HG03442 (cell line): Measurements from ENCODE around the gene STAG1.
"Not testable (repeated sequence)": the region's sequence is repeated elsewhere in the genome, so short reads cannot be mapped to it uniquely, and the experiment has no call there.

Source experiments
- ATAC-seq: cut with Tn5 transposase; IDR thresholded peaks from one replicate; pipeline ENCODE4 v1.9.1; 2021; ENCODE audit warnings: mild to moderate bottlenecking, moderate library complexity; ENCODE audit not compliant: unreplicated experiment

STAG1 gene

GRCh38 chr3:136428167-136428566 is 324.0 kb downstream of the STAG1 start:
- ATAC-seq = no peak

DNA sequence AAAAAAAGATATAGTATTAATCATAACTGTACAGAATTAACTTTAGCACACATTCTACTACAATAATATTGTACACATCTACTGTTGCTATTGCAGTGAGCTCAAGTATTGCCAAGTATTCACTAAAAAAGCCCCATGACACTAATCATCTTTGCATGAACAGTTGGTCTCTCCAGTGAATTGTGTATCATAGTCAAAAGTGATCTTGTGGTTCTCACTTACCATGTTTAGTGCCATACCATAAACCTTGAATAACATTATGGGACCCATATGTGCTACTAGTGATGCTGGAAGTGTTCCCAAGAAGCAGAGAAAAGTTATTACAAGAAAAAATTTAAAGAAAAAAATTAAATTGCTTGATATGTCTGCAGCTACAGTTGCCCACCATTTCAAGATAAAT is 324.9 kb downstream of the STAG1 start:
- ATAC-seq = no peak

- no peak for ATAC-seq
Measured at GRCh38 chr3:136414476-136414875, 337.7 kb downstream of the STAG1 start.

- no peak for ATAC-seq
Measured at GRCh38 chr3:136412307-136412706, 339.9 kb downstream of the STAG1 start.

DNA sequence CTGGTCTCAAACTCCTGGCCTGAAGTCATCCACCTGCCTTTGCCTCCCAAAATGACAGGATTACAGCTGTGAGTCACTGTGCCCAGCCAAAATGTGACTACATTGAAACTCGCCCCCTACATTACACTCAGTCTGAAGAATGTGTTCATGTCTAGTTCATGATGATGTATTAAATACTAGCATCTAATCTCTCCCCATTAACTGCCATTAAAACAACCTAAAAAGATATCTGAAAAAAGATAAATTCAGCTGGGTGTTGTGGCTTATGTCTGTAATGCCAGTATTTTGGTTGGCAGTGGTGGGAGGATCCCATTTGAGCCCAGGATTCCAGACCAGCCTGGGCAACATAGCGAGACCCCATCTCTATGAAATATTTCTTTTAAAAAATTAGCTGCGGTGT is 342.6 kb downstream of the STAG1 start:
- ATAC-seq = no peak

DNA sequence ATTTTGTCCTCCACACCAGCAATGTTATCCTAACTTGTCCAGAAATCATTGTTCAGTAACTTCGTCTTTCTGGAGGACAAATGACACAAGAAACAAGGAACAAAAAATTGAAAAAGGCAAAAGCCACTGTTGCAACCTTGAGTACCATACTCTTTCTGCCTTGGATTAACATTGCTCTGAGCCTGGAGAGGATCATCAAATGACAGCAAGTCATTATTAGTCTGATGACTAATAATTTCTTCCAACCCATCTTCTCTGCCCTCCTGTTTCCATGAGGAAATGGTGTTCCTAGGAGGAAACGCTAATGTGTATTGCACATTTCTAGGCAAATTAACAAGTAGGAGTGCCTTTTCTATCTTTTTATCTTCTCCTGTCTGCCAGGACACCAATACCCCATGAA is 348.1 kb downstream of the STAG1 start:
- ATAC-seq = no peak

GRCh38 chr3:136396916-136397315 is 355.3 kb downstream of the STAG1 start:
- no peak for ATAC-seq

- no peak for ATAC-seq
Measured at GRCh38 chr3:136390574-136390973, 361.6 kb downstream of the STAG1 start.

DNA sequence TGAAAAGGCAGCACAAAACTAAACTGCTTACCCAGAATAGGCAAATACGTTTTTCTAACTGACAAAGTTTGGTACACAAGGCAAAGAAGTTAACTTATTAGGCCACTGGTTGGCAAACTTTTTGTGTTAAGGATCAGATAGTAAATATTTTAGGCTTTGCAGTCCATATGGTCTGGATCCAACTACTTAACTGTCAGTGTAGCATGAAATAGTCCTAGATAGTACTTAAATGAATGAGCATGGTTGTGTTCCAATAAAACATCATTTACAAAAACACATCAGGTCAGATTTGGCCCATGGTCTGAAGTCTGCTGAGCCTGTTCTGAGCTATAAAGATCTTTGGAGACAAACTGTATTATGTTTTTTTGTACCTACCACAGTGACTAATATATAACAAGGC is 365.1 kb downstream of the STAG1 start:
- ATAC-seq = no peak

GRCh38 chr3:136385457-136385856 is 366.7 kb downstream of the STAG1 start:
- no peak for ATAC-seq

DNA sequence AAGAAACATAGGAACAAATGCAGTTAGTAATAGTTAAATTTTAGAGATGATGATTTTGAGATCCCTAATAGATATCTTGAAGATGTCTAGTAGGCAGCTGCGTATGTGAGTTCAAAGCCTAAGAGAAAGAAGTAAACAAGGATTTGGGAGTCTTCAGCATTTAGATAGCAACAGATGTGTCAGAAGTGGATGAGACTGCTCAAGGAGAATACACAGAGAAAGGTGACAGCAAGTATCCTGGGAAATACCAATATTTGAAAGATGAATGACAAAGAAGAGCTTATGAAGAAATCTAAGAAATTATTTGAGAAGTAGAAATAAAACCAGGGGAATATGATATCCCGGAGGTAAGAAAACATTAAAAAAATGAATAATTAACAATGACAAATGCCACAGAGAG is 371.1 kb downstream of the STAG1 start:
- no peak for ATAC-seq

DNA sequence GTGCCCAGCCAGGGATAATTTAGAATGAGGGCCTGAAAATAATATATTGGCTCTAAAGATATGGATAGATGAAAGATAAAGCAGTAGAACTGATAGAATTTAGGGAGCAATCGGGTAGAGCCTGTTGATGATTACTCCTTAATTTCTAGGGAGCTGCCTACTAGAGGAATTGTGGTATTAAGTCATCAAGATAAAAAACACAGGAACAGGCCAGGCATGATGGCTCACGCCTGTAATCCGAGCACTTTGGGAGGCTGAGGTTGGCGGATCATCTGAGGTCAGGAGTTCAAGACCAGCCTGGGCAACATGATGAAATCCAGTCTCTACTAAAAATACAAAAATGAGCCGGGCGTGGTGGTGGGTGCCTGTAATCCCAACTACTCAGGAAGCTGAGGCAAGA is 371.6 kb downstream of the STAG1 start:
- ATAC-seq = no peak

GRCh38 chr3:136378011-136378410 is 374.2 kb downstream of the STAG1 start:
- no peak for ATAC-seq

- ATAC-seq = no peak
Measured at GRCh38 chr3:136377508-136377907, 374.7 kb downstream of the STAG1 start.

DNA sequence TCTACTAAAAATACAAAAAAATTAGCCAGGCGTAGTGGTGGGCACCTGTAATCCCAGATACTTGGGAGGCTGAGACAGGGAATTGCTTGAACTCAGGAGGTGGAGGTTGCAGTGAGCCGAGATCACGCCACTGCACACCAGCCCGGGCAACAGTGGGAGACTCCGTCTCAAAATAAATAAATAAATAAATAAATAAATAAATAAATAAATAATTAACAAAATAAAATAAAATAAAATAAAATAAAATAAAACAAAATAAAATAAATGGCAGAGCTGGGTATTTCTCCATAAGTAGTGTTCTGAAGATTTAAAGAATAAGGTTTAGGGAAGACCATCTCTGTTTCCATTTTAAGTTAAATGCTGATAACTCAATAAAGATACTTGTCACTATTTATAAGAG is 376.4 kb downstream of the STAG1 start:
- not testable (repeated sequence) for ATAC-seq

- ATAC-seq = no peak
Measured at GRCh38 chr3:136366289-136366688, 385.9 kb downstream of the STAG1 start.

DNA sequence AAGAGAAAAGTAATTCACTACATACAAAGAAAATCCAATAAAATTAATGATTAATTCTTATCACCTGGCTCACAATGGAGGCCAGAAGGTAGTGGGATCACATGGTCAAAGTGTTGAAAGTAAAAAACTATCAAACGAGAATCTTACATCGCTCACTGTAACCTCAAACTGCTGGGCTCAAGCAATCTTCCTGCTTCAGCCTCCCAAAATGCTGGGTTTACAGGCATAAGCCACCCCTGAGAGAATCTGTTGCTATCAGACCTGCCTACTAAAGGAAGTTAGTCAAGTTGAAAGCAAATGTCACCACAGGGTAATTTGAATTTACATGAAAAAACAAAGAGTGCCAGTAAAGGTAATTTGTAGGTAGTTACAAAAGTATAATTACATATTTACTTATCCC is 398.7 kb downstream of the STAG1 start:
- ATAC-seq = peak; percentile 78

- no peak for ATAC-seq
Measured at GRCh38 chr3:136351905-136352304, 400.3 kb downstream of the STAG1 start.

DNA sequence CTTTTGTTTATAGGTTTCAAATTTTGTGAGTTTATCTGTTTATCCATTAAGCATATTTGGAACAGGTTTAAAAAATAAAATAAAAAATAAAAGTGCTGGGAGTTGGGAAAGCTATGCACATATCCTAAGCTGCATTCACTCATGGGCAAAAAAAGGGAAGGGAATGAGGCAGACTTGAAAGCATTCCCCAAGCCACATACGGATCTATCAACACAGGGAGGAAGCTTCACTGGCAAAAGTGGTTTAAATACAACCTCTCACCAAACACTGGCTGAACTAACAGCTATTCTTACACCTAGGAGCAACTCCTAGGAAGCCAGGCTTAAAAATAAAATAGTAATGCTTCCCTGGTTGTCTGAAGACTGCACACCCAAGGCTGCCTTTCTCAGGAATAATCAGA is 400.8 kb downstream of the STAG1 start:
- no peak for ATAC-seq

- ATAC-seq = no peak
Measured at GRCh38 chr3:136350557-136350956, 401.6 kb downstream of the STAG1 start.

DNA sequence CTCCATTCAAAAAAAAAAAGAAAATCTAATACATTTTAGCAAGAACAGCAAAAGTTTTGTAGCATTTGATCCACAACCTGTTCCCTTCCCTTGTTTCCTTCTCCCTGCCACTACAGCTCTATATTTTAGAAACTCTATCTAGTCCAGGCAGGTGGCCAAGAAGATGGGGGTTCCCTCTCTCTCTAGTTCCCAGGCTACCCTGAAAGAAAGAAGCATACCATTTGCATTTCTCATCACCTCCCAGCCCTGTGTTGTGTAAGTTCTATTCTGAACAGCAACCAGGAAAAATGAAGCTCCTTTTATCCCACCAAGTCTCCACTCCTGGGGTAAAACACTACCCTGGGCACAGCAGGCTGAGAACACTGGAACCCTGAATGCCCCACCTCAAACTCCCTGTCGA is 402.0 kb downstream of the STAG1 start:
- no peak for ATAC-seq

GRCh38 chr3:136346486-136346885 is 405.7 kb downstream of the STAG1 start:
- ATAC-seq = no peak

- no peak for ATAC-seq
Measured at GRCh38 chr3:136343873-136344555, 408.2 kb downstream of the STAG1 start.
